Endothelial cell of umbilical vein (primary cell): ENCODE data around the gene STX16. TPM values are rescaled to one million over a fixed set of nuclear protein-coding genes. Genes with fewer than 3 reads are reported as not detected.

Experiments used
- BruUV-seq: library from RNA; stranded (reverse); fragments of 400-500 nt; replicated peaks from 2 replicates; lab custom pipeline; 2021; lab: Mats Ljungman, UMichigan
- CTCF ChIA-PET: fragments of 300-600, 350-600 bp; sonication (Branson Sonifier 250); formaldehyde crosslinking; loops from one replicate; lab custom pipeline; 2021; ENCODE audit warnings: antibody characterized with exemption, inconsistent platforms; lab: Charles Lee
- POLR2A ChIA-PET: fragments of 300-600, 350-600 bp; sonication (Branson Sonifier 250); formaldehyde crosslinking; loops from one replicate; lab custom pipeline; 2021; ENCODE audit warnings: antibody characterized with exemption, inconsistent platforms; lab: Charles Lee
- DNase-seq: peaks from one replicate; pipeline ENCODE4 v3.0.0-alpha.2; 2011; ENCODE audit warnings: low read depth, low spot score
- FAIRE-seq: peaks from 2 replicates; lab custom pipeline; 2011; peaks lifted over from hg19 to GRCh38; lab: Jason Lieb, UNC
- H2AFZ ChIP-seq: 2 replicates; pipeline ENCODE4 v1.6.0; 2012; ENCODE audit warnings: low read depth, low read length, control low read depth, inconsistent platforms
- H3K27ac ChIP-seq: 2 replicates; pipeline ENCODE4 v1.5.1; 2011; ENCODE audit warnings: low read depth, mild to moderate bottlenecking, control low read depth, low read length, moderate library complexity; ENCODE audit not compliant: insufficient read depth
- H3K27me3 ChIP-seq, 2 experiments: 2 replicates each; pipeline versions ENCODE4 v1.6.0 to v1.6.1; 2011; ENCODE audit warnings: low read length in 2 of 2, mixed read lengths in 1 of 2; ENCODE audit not compliant: control insufficient read depth in 2 of 2, insufficient read depth in 2 of 2
- H3K36me3 ChIP-seq, 2 experiments: 2 replicates in 1 of 2; 3 replicates in 1 of 2; pipeline ENCODE4 v1.5.1; 2011; ENCODE audit warnings: low read length in 2 of 2, mild to moderate bottlenecking in 1 of 2, moderate library complexity in 1 of 2; ENCODE audit not compliant: control insufficient read depth in 2 of 2, insufficient read depth in 2 of 2; ENCODE audit errors: extremely low read depth in 1 of 2
- H3K4me1 ChIP-seq: 3 replicates; pipeline ENCODE4 v1.5.1; 2011; ENCODE audit warnings: mild to moderate bottlenecking, low read length; ENCODE audit not compliant: control insufficient read depth, insufficient read depth; ENCODE audit errors: extremely low read depth
- H3K4me2 ChIP-seq: 2 replicates; pipeline ENCODE4 v1.6.1; 2011; ENCODE audit warnings: low read length, control low read depth, mixed read lengths; ENCODE audit not compliant: insufficient read depth
- H3K4me3 ChIP-seq, 3 experiments: fragments of 200-600 bp in 1 of 3; sonication (generic), shearing (Covaris generic) in 1 of 3; replicated peaks in 1 of 3; 2 replicates each; pipeline ENCODE4 v1.5.1; 2011 to 2016; ENCODE audit warnings: control low read depth in 3 of 3, low read length in 3 of 3, mild to moderate bottlenecking in 2 of 3, inconsistent platforms in 1 of 3, low read depth in 1 of 3, moderate library complexity in 1 of 3; ENCODE audit not compliant: insufficient read depth in 1 of 3
- H3K79me2 ChIP-seq: 2 replicates; pipeline ENCODE4 v1.6.0; 2012; ENCODE audit warnings: low read length, inconsistent platforms; ENCODE audit not compliant: control insufficient read depth, insufficient read depth
- H3K9ac ChIP-seq: replicated peaks from 2 replicates; pipeline ENCODE3; 2011; ENCODE audit warnings: low read length, control low read depth; ENCODE audit not compliant: insufficient read depth; ENCODE audit errors: extremely low read depth
- H3K9me1 ChIP-seq: replicated peaks from 3 replicates; pipeline ENCODE4 v1.6.0; 2011; ENCODE audit warnings: mild to moderate bottlenecking, low read length; ENCODE audit not compliant: control insufficient read depth, insufficient read depth; ENCODE audit errors: extremely low read depth
- H3K9me3 ChIP-seq: replicated peaks from 2 replicates; pipeline ENCODE4 v1.5.1; 2012; ENCODE audit warnings: low read length, inconsistent platforms; ENCODE audit not compliant: control insufficient read depth, insufficient read depth
- H4K20me1 ChIP-seq: replicated peaks from 2 replicates; pipeline ENCODE3; 2011; ENCODE audit warnings: mild to moderate bottlenecking, low read length; ENCODE audit not compliant: control insufficient read depth, insufficient read depth; ENCODE audit errors: extremely low read depth
- EZH2 ChIP-seq: IDR thresholded peaks from 2 replicates; pipeline ENCODE4 v1.6.1; 2012; ENCODE audit warnings: borderline replicate concordance, low read depth, mild to moderate bottlenecking, moderate library complexity, low read length, inconsistent platforms; ENCODE audit not compliant: severe bottlenecking
- FOS ChIP-seq: IDR thresholded peaks from 2 replicates; pipeline ENCODE4 v1.6.1; 2011; ENCODE audit warnings: mild to moderate bottlenecking, low read length, moderate library complexity, borderline replicate concordance; ENCODE audit not compliant: insufficient read depth
- GATA2 ChIP-seq: IDR thresholded peaks from 2 replicates; pipeline ENCODE4 v1.7.0; 2011; ENCODE audit warnings: low read depth, mild to moderate bottlenecking, moderate library complexity, mixed read lengths, low read length; ENCODE audit not compliant: insufficient read length, insufficient read depth
- JUN ChIP-seq: IDR thresholded peaks from 2 replicates; pipeline ENCODE4 v1.6.1; 2011; ENCODE audit warnings: borderline replicate concordance, low read depth; ENCODE audit not compliant: insufficient read length, insufficient read depth
- MYC ChIP-seq: IDR thresholded peaks from one replicate; pipeline ENCODE4 v1.6.1; 2011; ENCODE audit warnings: mild to moderate bottlenecking, low read depth, low read length
- POLR2A ChIP-seq: IDR thresholded peaks from 2 replicates; pipeline ENCODE4 v1.6.1; 2012; ENCODE audit warnings: low read depth, mild to moderate bottlenecking, control low read depth, low read length
- POLR2AphosphoS5 ChIP-seq: IDR thresholded peaks from 2 replicates; pipeline ENCODE4 v1.6.1; 2012; ENCODE audit warnings: low read depth, mild to moderate bottlenecking, control low read depth, low read length, moderate library complexity; ENCODE audit not compliant: insufficient read depth
- dilution Hi-C: fragments of 300-500 bp; cut with MboI; formaldehyde crosslinking; loops from one replicate; pipeline ENCODE4 v1.15.0; 2019; ENCODE audit warnings: low sequenced_read_pairs; ENCODE audit not compliant: extremely low pct_ligation_motif_present
- intact Hi-C: fragments of 100-400 bp; cut with micrococcal nuclease; formaldehyde crosslinking; loops from one replicate; pipeline ENCODE4 v1.10.0; 2022
- polyA plus RNA-seq, 4 experiments: library from polyadenylated mRNA; depleted of rRNA in 3 of 4; stranded (reverse) in 3 of 4; unstranded in 1 of 4; fragments of >200 nt; gene quantifications; 2 replicates each; pipeline versions ENCODE4 v1.2.1 to v1.2.3, GENCODE V29; 2011 to 2012; ENCODE audit warnings: missing spikeins in 1 of 4
- total RNA-seq: library from RNA; stranded (reverse); gene quantifications from 2 replicates; pipeline ENCODE4 v1.2.3, GENCODE V29; 2021
- TF ChIP-seq, protein P1 (sequence below), 2 donors: IDR thresholded peaks; 1 replicate in 1 of 2; 2 replicates in 1 of 2; pipeline ENCODE4 v1.5.1; 2011; ENCODE audit warnings: low read length in 2 of 2, mild to moderate bottlenecking in 2 of 2, moderate library complexity in 2 of 2, control low read depth in 1 of 2, inconsistent platforms in 1 of 2, low read depth in 1 of 2; ENCODE audit not compliant: insufficient read depth in 1 of 2; ENCODE audit errors: extremely low read depth in 1 of 2
- TF ChIP-seq, protein P2 (sequence below): IDR thresholded peaks from 2 replicates; pipeline ENCODE4 v1.6.1; 2011; ENCODE audit not compliant: insufficient read depth, insufficient read length

STX16 gene
- total and polyA plus RNA-seq, 2 donors (not counting 3 experiments of a cell fraction or from before 2014, with no cell fraction given) = 43.1 to 63.5 TPM

DNA sequence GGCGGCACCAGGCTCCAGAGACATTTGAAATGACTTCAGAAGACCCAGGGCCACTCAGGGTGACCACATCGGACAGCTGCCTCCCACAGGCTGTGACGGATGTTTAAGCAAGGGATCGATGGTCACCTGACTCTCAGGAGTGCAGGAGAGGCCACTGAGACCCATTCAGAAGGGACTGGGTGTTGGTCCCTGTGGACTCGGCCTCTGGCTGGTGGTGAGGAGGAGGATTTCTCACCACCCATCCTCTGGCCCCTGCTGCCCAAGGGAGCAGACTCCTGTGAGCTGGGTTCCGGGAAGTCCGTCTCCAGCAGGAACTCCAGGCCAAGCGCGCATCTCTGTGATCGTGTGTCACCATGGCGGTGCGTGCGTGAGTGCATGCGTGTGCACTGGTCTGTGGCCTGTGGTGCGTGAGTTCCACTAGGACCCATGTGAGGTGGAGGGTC, 67.1 kb downstream of the STX16 start:
- TF ChIP-seq, protein P1, sequence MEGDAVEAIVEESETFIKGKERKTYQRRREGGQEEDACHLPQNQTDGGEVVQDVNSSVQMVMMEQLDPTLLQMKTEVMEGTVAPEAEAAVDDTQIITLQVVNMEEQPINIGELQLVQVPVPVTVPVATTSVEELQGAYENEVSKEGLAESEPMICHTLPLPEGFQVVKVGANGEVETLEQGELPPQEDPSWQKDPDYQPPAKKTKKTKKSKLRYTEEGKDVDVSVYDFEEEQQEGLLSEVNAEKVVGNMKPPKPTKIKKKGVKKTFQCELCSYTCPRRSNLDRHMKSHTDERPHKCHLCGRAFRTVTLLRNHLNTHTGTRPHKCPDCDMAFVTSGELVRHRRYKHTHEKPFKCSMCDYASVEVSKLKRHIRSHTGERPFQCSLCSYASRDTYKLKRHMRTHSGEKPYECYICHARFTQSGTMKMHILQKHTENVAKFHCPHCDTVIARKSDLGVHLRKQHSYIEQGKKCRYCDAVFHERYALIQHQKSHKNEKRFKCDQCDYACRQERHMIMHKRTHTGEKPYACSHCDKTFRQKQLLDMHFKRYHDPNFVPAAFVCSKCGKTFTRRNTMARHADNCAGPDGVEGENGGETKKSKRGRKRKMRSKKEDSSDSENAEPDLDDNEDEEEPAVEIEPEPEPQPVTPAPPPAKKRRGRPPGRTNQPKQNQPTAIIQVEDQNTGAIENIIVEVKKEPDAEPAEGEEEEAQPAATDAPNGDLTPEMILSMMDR (IDR thresholded peaks at IDR 0.05; ENCODE audit: extremely low read depth in 1 of 2, insufficient read depth in 1 of 2, low read depth in 1 of 2, low read length in 2 of 2) = no peak
- TF ChIP-seq FOS = no peak
- no peak for TF ChIP-seq JUN
- no peak for TF ChIP-seq GATA2
- no peak for TF ChIP-seq POLR2AphosphoS5
- TF ChIP-seq MYC = no peak
- no peak for TF ChIP-seq EZH2
- TF ChIP-seq, protein P2, sequence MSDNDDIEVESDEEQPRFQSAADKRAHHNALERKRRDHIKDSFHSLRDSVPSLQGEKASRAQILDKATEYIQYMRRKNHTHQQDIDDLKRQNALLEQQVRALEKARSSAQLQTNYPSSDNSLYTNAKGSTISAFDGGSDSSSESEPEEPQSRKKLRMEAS = no peak
- no peak for TF ChIP-seq POLR2A
- Histone ChIP-seq H3K36me3 (no peaks in the 10 kb centered on the region), H3K4me2 (no peak overlapping the region), H3K9me3 (no peaks in the 10 kb centered on the region), H3K4me1 (no peaks in the 10 kb centered on the region), H3K27me3 (peaks cover 0 to 2% of the 10 kb centered on the region in 2 experiments), H3K9ac (no peak overlapping the region), H4K20me1 (no peaks in the 10 kb centered on the region), H2AFZ (no peak overlapping the region), H3K9me1 (no peaks in the 10 kb centered on the region), H3K4me3 (no peak overlapping the region), H3K27ac (no peak overlapping the region), H3K79me2 (no peaks in the 10 kb centered on the region)
- POLR2A ChIA-PET = no interaction called here
- dilution Hi-C loops (no loop called here), intact Hi-C loops (no loop called here)
- no peak for DNase-seq
- CTCF ChIA-PET = interaction anchor here (1.1 kb wide), 1 partner anchor 16 kb away, joined by 3 read pairs; no protein-coding TSS in a partner anchor
- no peak for FAIRE-seq
- BruUV-seq = no TSS peak
